Pancreas (tissue), 10 donors: ENCODE measurements around the gene CAND2. TPM values are rescaled to one million over a fixed set of nuclear protein-coding genes. Genes with fewer than 3 reads are reported as not detected.

Source experiments
- ATAC-seq, 4 donors: fragments of 200-7000 bp; cut with Tn5 transposase; one replicate each; pipeline versions ENCODE4 v1.8.0 to v1.9.1; 2020; ENCODE audit warnings: mild to moderate bottlenecking in 4 of 4, moderate library complexity in 4 of 4
- DNase-seq, 6 donors: peaks; one replicate each; pipeline ENCODE4 v3.0.0-alpha.2; 2020
- FAIRE-seq: peaks from 2 replicates; lab custom pipeline; 2012; peaks lifted over from hg19 to GRCh38; lab: Jason Lieb, UNC
- H3K27ac ChIP-seq, 4 donors: fragments of 200-600 bp; sonication (generic); 1 replicate in 3 of 4; 2 replicates in 1 of 4; pipeline versions ENCODE4 v1.5.0 to v1.8.0; 2020
- H3K27me3 ChIP-seq, 4 donors: fragments of 200-600 bp; one replicate each; pipeline ENCODE4 v1.8.0; 2021
- H3K36me3 ChIP-seq, 3 donors: fragments of 200-600 bp; sonication (generic) in 1 of 3; one replicate each; pipeline versions ENCODE4 v1.5.0 to v1.8.0; 2020 to 2021
- H3K4me1 ChIP-seq, 3 donors: fragments of 200-600 bp; one replicate each; pipeline ENCODE4 v1.8.0; 2021
- H3K4me3 ChIP-seq, 4 donors: fragments of 200-600 bp; sonication (generic) in 2 of 4; one replicate each; pipeline versions ENCODE4 v1.5.0 to v1.8.0; 2020 to 2021
- H3K9me3 ChIP-seq, 4 donors: fragments of 200-600 bp; one replicate each; pipeline ENCODE4 v1.8.0; 2021
- WGBS, 2 donors: extraction: QIAGEN DNeasy Blood & Tissue Kit; methylation state at CpG; one replicate each; pipeline ENCODE4 v1.1.7; 2013; 5-methylcytosine and 5-hydroxymethylcytosine counted together
- intact Hi-C, 3 donors: fragments of 100-400 bp; cut with DNase I; formaldehyde crosslinking; loops; one replicate each; pipeline versions ENCODE4 v1.11.1 to v1.14.2; 2022
- polyA plus RNA-seq, 2 donors: library from polyadenylated mRNA; stranded (reverse); fragments of 200-250 nt; gene quantifications; one replicate each; pipeline ENCODE4 v1.2.3, GENCODE V29; 2013
- total RNA-seq, 6 donors: library from RNA; stranded (reverse); fragmentation: NEBNext Ultra II Directional in 4 of 6; extraction: Animal tissue kit (Norgen Biotek cat#: 25700) in 4 of 6; gene quantifications; one replicate each; pipeline versions ENCODE4 v1.2.1 to v1.2.4, GENCODE V29; 2021 to 2023
- TF ChIP-seq, protein P1 (sequence below), 4 donors: fragments of 200-600 bp; sonication (generic) in 3 of 4; IDR thresholded peaks; one replicate each; pipeline versions ENCODE4 v1.5.0 to v1.8.0; 2021; ENCODE audit warnings: antibody characterized with exemption in 4 of 4
- donor health status: healthy with polysubstance abuse.
- donor health status: DM: no; HTN: no; CAD: no; lungs with moderate emphysema.
- donor health status: DM: no; HTN: no; CAD: no.
- donor health status: control.
- donor health status: control.
- donor health status: Bipolar disorder and iron deficiency.
- donor health status: DM: yes; HTN: yes; CAD: no.
- donor health status: DM: no; HTN: no; CAD: no.
- donor health status: DM: no; HTN: no; CAD: no.
- donor health status: DM: yes; HTN: yes; CAD: no.

The CAND2 gene
- total RNA-seq (1 to 10 TPM; 1.6 to 3.8 (median 2.9) TPM), polyA plus RNA-seq (1 to 10 TPM; 3.3 to 6.2 TPM)

- Histone ChIP-seq H3K4me1 (peaks cover 0 to 8% (median 0%) of the 10 kb centered on the region in 3 donors), H3K4me3 (peak within 1 kb of the TSS; percentile 18 to 60 (median 45)), H3K36me3 (no peaks in the 10 kb centered on the region), H3K27me3 (no peaks in the 10 kb centered on the region), H3K27ac (peak within 1 kb of the TSS in 3 of 4 donors; percentile 8 to 51 (median 46)), H3K9me3 (no peaks in the 10 kb centered on the region)
- DNase-seq (peak in 4 of 6 donors; percentile 38 to 79 (median 52)), FAIRE-seq (no peak), ATAC-seq (peak; percentile 72 to 89 (median 86))
- WGBS, 2 donors = 15 to 18% methylated on average over 44 to 60 of the region's 61 CpGs
- TF ChIP-seq, protein P1, sequence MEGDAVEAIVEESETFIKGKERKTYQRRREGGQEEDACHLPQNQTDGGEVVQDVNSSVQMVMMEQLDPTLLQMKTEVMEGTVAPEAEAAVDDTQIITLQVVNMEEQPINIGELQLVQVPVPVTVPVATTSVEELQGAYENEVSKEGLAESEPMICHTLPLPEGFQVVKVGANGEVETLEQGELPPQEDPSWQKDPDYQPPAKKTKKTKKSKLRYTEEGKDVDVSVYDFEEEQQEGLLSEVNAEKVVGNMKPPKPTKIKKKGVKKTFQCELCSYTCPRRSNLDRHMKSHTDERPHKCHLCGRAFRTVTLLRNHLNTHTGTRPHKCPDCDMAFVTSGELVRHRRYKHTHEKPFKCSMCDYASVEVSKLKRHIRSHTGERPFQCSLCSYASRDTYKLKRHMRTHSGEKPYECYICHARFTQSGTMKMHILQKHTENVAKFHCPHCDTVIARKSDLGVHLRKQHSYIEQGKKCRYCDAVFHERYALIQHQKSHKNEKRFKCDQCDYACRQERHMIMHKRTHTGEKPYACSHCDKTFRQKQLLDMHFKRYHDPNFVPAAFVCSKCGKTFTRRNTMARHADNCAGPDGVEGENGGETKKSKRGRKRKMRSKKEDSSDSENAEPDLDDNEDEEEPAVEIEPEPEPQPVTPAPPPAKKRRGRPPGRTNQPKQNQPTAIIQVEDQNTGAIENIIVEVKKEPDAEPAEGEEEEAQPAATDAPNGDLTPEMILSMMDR (IDR thresholded peaks at IDR 0.05) = no peak
- intact Hi-C loops = no loop called here
Measured at GRCh38 chr3:12796171-12797123, at the start of gene CAND2. CAND2 (plus strand) TSS chr3:12796680; CDS start chr3:12796721, 41 bp downstream.

- Histone ChIP-seq H3K9me3 (no peaks in the 10 kb centered on the region), H3K4me3 (no peak overlapping the region), H3K27me3 (no peaks in the 10 kb centered on the region), H3K4me1 (no peaks in the 10 kb centered on the region), H3K36me3 (no peaks in the 10 kb centered on the region), H3K27ac (no peak overlapping the region)
- ATAC-seq (no peak), FAIRE-seq (no peak), DNase-seq (no peak)
- TF ChIP-seq, protein P1 (IDR thresholded peaks at IDR 0.05) = no peak
- 83 to 88% methylated on average over 5 of the region's 5 CpGs for WGBS, 2 donors
- intact Hi-C loops = no loop called here
Measured at GRCh38 chr3:12748477-12748876, 48.0 kb upstream of the CAND2 start.

DNA sequence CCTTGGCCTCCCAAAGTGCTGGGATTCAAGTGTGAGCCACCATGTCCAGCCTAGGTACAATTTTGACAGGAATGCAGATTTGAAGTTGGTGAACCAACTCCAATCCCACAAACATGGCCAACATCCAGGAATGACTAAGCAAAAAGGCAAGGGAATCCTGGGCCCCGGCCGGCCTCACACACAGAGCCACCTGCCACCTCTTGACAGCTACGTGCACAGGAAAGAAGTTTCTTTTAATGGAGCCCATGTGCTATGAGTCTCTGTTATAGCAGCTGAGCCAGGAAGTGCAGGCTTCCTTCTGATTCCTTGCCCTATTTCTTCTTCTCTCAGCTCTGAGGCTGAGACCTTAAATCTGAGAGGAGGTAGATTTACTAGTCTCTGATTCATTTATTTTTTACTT lies 46.3 kb upstream of the CAND2 start:
- DNase-seq (peak in 5 of 6 donors; percentile 45 to 68 (median 60)), ATAC-seq (peak; percentile 75 to 90 (median 87)), FAIRE-seq (no peak)
- no peaks in the 10 kb centered on the region for H3K9me3 ChIP-seq
- H3K36me3 ChIP-seq = no peaks in the 10 kb centered on the region
- intact Hi-C loops = no loop called here
- TF ChIP-seq, protein P1 (IDR thresholded peaks at IDR 0.05) = no peak
- H3K27me3 ChIP-seq = no peaks in the 10 kb centered on the region
- WGBS, 2 donors = 5% methylated on average over 3 of the region's 3 CpGs
- no peak overlapping the region for H3K4me3 ChIP-seq
- H3K4me1 ChIP-seq = no peaks in the 10 kb centered on the region
- H3K27ac ChIP-seq = no peak overlapping the region

- Histone ChIP-seq H3K27ac (no peak overlapping the region), H3K4me1 (no peaks in the 10 kb centered on the region), H3K4me3 (no peak overlapping the region), H3K9me3 (no peaks in the 10 kb centered on the region), H3K36me3 (no peaks in the 10 kb centered on the region), H3K27me3 (no peaks in the 10 kb centered on the region)
- DNase-seq = no peak
- TF ChIP-seq, protein P1 (IDR thresholded peaks at IDR 0.05) = no peak
- WGBS, 2 donors = 74 to 91% methylated on average over 4 of the region's 4 CpGs
- intact Hi-C loops = no loop called here
- FAIRE-seq = no peak
- ATAC-seq = peak in 2 of 4 donors; percentile 8 to 29
Measured at GRCh38 chr3:12750658-12751071, 45.8 kb upstream of the CAND2 start.
